Effector memory CD4-positive, alpha-beta T cell (primary cell): Measurements from ENCODE around the gene CAPZA1.

ENCODE experiments used
- DNase-seq, 3 donors: peaks; one replicate each; pipeline ENCODE4 v3.0.0-alpha.2; 2020
- H3K27ac ChIP-seq: 2 replicates; pipeline ENCODE4 v1.7.0; 2013; ENCODE audit warnings: mild to moderate bottlenecking, low read length, moderate library complexity; ENCODE audit not compliant: insufficient read depth, poor library complexity, severe bottlenecking
- H3K27me3 ChIP-seq: replicated peaks from 2 replicates; pipeline ENCODE4 v1.7.0; 2013; ENCODE audit warnings: mild to moderate bottlenecking, low read length; ENCODE audit not compliant: insufficient read depth, control insufficient read depth, poor library complexity, severe bottlenecking
- H3K36me3 ChIP-seq: 2 replicates; pipeline ENCODE4 v1.7.0; 2013; ENCODE audit warnings: mild to moderate bottlenecking, low read length, moderate library complexity; ENCODE audit not compliant: control insufficient read depth, insufficient read depth
- H3K4me1 ChIP-seq: 2 replicates; pipeline ENCODE4 v1.7.0; 2013; ENCODE audit warnings: low read length, mild to moderate bottlenecking; ENCODE audit not compliant: control insufficient read depth, insufficient read depth, poor library complexity, severe bottlenecking
- H3K4me3 ChIP-seq: 2 replicates; pipeline ENCODE4 v1.7.0; 2013; ENCODE audit warnings: low read length, low read depth, mild to moderate bottlenecking; ENCODE audit not compliant: insufficient read depth, poor library complexity, severe bottlenecking
- H3K9me3 ChIP-seq: 2 replicates; pipeline ENCODE4 v1.7.0; 2013; ENCODE audit warnings: mild to moderate bottlenecking, low read length, moderate library complexity; ENCODE audit not compliant: control insufficient read depth

Gene CAPZA1

GRCh38 chr1:112719706-112720105, 100.1 kb downstream of the CAPZA1 start:
- Histone ChIP-seq H3K36me3 (no peaks in the 10 kb centered on the region), H3K4me1 (peaks cover 18% of the 10 kb centered on the region), H3K4me3 (no peak overlapping the region), H3K27me3 (peaks cover 7% of the 10 kb centered on the region), H3K9me3 (no peaks in the 10 kb centered on the region), H3K27ac (no peak overlapping the region)
- no peak for DNase-seq

DNA sequence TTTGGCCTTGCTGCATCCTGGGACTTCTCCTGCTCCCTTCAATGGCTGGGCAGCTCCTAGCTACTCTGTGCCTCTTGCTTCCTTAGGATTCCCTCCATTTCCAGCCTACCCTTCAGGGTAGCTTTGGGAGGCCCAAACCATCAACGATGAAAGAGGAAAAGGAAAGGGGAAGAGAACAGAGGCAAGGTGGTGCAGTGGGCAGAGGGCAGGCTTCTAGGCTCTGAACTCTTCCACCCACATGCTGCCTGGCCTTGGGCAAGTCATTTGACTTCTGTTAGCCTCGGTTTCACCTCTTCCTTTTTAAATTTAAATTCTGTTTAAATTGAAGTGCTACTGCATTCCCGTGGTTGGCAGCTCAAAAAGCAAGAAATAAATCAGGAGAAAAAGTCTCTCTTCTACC, 101.2 kb downstream of the CAPZA1 start:
- peaks cover 7% of the 10 kb centered on the region for H3K27me3 ChIP-seq
- peaks cover 11% of the 10 kb centered on the region for H3K4me1 ChIP-seq
- DNase-seq: no peak
- H3K9me3 ChIP-seq: no peaks in the 10 kb centered on the region
- H3K36me3 ChIP-seq: no peaks in the 10 kb centered on the region
- no peak overlapping the region for H3K27ac ChIP-seq
- H3K4me3 ChIP-seq: no peak overlapping the region
